ENCODE data around the gene L3MBTL4.

The L3MBTL4 gene

DNA sequence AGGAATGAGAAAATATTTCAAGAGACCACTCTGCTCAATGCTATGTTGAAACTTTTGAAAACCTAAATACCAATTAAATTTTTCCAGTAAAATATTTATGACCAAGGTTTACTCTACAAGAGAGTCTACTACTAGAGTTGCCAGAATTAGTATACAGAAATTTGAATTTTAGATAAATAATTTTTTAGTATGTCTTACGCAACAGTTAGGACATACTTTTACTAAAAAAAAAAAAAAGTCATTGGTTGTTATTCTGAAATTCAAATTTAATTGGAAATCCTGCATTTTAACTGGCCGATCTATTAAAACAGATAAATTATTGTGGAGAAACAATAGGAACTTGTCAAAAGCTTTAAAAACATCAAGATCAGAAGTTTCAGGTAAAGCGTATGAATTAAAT, 470.3 kb downstream of the L3MBTL4 start:
- DNase-seq: no peak

DNA sequence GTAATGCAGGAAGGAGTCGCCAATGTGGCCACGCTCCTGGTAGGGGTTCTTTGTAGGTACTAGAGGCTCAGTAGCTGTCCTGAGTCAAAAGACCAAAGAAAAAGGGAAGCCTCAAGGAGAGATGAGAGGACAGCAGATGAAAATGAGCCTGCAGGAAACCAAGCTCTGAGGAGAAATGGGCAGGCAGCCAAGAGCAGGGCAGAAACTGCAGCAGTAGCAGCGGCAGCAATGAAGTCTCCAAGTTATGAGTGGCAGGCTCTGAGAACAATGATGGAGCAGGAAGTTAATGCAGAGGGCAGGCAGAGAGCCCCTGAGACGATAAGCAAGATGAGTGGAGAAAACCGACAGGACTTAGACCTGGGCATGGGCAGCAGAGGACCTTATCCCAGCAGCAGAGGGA, 471.2 kb downstream of the L3MBTL4 start:
- DNase-seq: no peak

DNA sequence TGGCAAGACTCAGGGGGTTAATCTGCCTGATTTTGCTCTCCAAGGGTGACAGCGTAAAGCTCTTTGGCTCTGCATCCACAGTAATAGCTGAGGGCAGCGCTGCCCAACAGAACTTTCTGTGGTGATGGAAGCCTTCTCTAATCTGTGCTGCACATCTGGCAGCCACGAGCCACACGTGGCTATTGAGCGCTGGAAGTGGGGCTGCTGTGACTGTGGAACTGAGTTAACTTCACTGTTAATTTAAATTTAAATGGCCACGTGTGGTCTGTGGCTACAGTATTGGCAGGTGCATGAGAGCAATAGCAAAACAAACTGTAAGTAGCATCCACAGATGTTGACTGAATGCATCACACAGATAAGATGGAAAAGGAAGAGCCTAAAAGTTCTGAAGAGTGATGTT, 472.1 kb downstream of the L3MBTL4 start:
- DNase-seq: no peak

DNA sequence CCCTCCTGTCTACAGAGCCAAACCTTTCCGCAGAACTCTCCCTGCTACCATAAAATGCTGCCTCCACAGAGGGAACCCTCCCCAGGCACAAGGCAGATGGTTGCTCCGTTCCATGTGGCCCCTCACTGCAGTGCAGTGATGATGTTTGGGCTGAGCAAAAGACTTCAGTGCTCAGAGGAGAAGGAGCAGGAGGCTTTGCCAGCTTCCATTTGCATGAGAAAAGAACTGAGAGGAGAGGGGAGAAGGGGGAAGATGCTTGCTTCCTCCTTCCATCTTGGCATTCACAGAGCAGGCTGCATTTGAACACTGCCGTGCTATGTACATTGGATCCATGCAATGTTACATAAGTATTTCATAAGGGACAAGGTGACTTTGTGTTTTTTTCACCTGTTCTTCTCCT, 472.8 kb downstream of the L3MBTL4 start:
- no peak for DNase-seq

DNA sequence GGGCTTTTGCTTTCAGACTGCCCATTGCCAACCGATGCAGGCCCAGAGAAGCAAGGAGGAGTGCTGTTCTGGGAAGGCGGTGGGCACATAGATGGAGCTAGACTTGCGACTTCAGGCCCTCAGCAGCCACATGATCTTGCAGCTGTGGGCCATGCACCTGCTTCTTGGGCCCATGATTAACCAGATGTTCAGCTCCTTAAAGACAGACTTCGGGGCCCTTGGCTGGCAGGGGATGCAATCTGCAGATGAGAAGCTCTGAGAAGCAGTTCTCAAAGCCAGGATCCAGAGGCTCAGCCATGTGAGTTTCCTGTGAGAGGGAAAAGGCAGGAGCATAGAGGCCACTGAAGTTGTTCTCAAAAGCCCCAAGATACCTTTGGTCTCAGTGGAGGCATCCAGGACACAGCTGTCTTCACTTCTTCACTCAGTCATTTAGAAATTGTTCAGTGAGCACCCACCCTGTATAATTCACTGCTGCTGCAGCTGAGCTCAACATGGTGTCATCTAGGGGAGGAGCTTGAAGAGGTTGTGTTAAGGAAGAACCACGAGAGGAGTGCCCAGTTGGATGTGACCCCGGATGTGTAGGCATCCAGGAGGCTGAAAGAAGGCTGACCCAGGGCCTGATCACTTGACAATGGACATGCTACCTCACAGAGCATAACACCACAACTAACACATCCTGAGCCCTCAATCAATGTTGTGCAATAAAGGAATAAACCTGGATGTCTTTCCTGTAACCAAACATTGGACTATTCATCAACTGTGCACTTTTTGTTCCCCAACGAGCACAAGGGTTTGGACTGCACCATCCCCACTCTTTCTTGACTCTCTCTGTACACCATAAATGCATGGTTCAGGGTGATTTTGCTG, 474.7 kb downstream of the L3MBTL4 start:
- no peak for DNase-seq

DNA sequence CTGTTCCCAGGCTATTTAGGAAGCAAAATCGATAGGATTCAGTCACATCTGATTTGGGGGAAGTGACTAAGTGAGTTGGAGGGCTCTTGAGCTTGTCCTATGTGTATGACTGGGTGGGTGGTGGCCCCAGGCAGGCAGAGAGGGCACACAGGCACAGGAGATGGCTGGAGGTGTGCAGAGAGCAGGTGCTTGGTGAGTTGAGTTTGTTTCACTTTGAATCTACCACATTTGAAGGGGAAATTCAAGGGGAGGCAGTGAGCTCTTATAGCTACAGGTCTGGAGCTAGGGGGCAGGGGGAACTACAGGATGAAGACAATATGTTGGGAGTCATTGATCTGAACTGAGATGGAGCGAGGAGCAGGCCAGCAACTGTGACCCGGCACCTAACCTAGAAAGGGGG, 476.9 kb downstream of the L3MBTL4 start:
- no peak for DNase-seq

DNA sequence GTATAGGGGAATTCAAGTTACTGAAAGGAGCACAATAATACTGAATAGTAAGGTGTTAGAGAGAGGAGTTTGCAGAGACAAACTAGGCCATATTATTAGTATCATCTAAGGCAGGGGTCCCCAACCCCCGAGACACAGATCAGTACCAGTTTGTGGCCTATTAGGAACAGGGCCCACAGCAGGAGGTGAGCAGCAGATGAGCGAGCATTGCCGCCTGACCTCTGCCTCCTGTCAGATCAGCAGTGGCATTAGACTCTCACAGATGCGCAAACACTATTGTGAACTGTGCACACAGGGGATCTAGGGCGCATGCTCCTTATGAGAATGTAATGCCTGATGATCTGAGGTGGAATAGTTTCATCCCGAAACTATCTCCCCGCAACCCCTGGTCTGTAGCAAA, 477.6 kb downstream of the L3MBTL4 start:
- DNase-seq: no peak

DNA sequence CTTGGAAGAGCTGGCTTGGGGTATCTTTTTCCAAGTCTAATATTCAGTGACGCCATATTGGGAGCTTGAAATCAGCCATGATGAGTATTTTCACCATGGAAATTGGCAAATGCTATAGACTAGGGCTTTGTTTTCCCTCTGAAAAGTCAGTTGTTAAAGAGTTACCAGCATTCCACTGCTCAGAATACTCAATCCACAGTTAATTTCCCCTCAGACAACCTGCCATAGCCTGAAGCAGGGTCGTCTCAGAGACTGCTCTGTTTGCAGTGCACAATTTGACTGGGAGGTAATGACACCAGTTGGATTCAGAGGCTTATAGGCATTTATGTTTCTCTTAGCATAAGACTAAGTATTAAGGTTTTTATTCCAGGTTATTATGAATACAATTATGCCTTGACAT, 483.9 kb downstream of the L3MBTL4 start:
- no peak for DNase-seq

DNA sequence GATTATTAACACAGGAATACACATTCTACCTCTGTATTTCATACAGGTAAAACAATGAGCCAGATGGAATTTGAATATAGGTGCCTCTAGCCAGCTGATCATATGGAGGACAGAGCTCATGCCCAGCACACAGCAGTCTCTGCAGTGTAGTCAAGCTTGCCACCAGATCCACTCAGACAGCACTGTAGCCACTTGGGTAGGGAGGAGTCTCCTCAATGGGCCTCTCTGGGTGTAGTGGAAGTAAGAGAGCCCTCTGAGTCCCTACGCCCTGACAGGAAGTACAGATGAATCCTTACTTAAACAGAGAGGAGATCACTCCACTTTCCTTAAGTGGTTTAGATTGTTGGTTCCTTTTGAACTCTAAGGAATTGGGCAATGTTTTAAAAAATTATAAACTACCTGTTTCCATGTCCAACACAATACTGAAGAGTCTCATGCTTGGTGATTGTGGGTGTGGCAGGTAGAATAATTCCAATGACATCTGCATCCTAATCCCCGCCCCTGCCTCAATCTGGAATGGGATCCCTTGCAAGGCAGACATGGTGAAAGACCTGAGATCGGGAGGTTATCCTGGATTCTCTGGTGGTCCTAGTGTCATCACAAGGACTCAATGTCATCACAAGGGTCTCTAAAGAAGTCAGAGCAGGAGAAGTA, 496.4 kb downstream of the L3MBTL4 start:
- no peak for DNase-seq

DNA sequence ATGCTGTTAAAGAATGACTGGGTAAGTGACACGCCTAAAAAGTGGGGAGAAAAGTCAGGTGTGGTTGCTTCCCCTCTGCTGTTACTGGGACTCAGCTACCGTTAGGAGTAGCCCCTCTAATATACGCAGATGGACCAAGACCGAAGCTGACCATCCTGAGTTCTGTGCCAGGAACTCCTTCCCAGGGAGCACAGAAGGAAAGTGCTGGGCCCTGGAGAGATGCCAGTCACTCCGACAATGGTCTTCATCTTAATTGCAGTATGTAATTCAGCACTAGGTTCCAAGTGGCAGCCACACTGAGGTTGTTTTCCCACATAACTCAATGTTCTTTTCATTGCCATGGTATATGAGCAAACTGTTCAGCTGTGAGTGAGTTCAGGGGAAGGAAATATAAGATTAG, 499.8 kb downstream of the L3MBTL4 start:
- no peak for DNase-seq

DNA sequence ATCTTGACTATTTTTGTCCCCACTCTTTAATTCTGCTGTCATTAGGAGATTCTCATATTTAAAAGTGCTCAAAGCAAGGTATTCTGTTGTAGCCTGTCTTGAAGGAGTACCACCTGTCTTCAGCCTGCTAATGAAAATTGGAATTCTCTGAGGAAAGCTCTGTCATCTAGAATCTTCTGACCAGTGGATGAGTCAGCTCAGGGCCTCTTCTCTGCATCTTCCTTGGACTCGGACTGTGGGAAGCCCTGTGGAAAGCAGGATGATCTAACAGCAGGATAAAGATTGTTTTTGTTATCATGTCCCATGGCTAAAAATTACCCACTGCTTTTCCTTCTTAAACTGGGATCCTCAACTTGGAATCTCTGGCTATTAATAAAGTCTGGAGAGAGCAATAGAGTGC, 500.7 kb downstream of the L3MBTL4 start:
- DNase-seq: no peak

DNA sequence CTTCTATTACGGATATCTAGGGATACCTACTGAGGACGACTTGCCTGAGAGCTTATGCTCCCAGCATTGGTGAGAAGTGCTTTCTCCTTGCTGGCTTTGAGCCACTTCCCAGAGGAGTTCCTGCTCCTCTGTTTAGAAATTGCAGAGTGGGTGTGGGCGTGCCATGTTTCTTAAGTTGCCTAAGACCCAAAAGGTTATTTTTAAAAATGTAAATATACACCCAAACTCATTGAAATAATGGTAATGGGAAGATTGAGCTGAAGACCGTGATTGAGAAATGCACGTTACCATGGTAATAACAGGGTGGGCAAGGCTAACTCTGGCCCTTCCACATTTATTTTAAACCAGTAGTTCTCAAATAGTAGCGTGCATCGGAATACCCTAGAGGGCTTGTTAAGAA, 502.1 kb downstream of the L3MBTL4 start:
- DNase-seq: no peak

DNA sequence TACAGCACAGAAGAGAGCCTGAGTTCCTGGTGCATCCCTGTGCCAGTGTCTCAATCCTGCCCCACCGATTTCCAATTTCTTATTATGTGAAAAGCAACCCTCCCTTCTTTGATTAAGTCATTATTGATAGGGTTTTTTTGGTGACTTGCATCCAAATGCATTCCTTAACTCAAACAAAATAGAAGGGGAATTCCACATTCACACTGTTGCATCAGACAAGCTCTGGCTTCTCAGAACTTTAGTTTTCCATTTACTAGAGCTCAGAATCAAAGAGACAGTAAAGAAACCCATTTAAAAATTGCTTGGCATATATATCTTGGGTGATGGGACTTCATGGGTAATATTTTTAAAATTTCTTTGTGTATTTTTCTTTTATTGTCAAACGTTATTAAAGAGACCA, 505.6 kb downstream of the L3MBTL4 start:
- DNase-seq: no peak
